NB4 (cell line): ENCODE measurements around the gene IL1F10.

Experiments used
- DNase-seq: peaks from one replicate; pipeline ENCODE4 v3.0.0; 2010; ENCODE audit warnings: low read depth
- H3K4me3 ChIP-seq: one replicate; pipeline ENCODE4 v1.5.1; 2011; ENCODE audit warnings: mild to moderate bottlenecking, low read depth, low read length, moderate library complexity
- CTCF ChIP-seq: IDR thresholded peaks from one replicate; pipeline ENCODE4 v1.5.1; 2012; ENCODE audit warnings: low read depth, low read length
- MAX ChIP-seq: IDR thresholded peaks from 2 replicates; pipeline ENCODE4 v1.6.1; 2011; ENCODE audit warnings: low read depth, low read length
- MYC ChIP-seq: IDR thresholded peaks from 2 replicates; pipeline ENCODE4 v1.6.1; 2011; ENCODE audit warnings: low read depth, low read length
- POLR2A ChIP-seq: IDR thresholded peaks from 2 replicates; pipeline ENCODE4 v1.6.1; 2011; ENCODE audit warnings: mild to moderate bottlenecking; ENCODE audit not compliant: insufficient read length; ENCODE audit errors: extremely low read depth

Gene IL1F10

GRCh38 chr2:113116100-113116958 is 48.6 kb downstream of the IL1F10 start:
- peak; percentile 79 for DNase-seq
- no peak overlapping the region for H3K4me3 ChIP-seq
- TF ChIP-seq MAX (no peak), POLR2A (no peak), CTCF (no peak), MYC (no peak)

GRCh38 chr2:113117541-113118262 is 49.9 kb downstream of the IL1F10 start:
- DNase-seq, result peak; percentile 52
- TF ChIP-seq MYC (no peak), POLR2A (no peak), MAX (no peak), CTCF (no peak)
- H3K4me3 ChIP-seq, result no peak overlapping the region

- no peak overlapping the region for H3K4me3 ChIP-seq
- TF ChIP-seq MAX (no peak), POLR2A (no peak), CTCF (no peak), MYC (no peak)
- DNase-seq, result no peak
Measured at GRCh38 chr2:113118263-113118657, 50.5 kb downstream of the IL1F10 start.

GRCh38 chr2:113119111-113119510 is 51.3 kb downstream of the IL1F10 start:
- TF ChIP-seq POLR2A (no peak), MAX (no peak), MYC (no peak), CTCF (no peak)
- no peak overlapping the region for H3K4me3 ChIP-seq
- DNase-seq, result no peak

GRCh38 chr2:113120861-113121260 is 53.1 kb downstream of the IL1F10 start:
- no peak for DNase-seq
- TF ChIP-seq POLR2A (no peak), CTCF (no peak), MAX (no peak), MYC (no peak)
- no peak overlapping the region for H3K4me3 ChIP-seq
